ENCODE results near the gene ASIC3.

GRCh38 chr7:151081170-151082101 lies 33.1 kb downstream of the ASIC3 start:
- TF ChIP-seq CTCF (conservative IDR thresholded peaks at IDR 0.05) (no peak), ZFX (IDR thresholded peaks at IDR 0.05) (peak; percentile 61; the same call in 1 of the 2 replicates)
